ENCODE results near the gene SIRT3.

DNA sequence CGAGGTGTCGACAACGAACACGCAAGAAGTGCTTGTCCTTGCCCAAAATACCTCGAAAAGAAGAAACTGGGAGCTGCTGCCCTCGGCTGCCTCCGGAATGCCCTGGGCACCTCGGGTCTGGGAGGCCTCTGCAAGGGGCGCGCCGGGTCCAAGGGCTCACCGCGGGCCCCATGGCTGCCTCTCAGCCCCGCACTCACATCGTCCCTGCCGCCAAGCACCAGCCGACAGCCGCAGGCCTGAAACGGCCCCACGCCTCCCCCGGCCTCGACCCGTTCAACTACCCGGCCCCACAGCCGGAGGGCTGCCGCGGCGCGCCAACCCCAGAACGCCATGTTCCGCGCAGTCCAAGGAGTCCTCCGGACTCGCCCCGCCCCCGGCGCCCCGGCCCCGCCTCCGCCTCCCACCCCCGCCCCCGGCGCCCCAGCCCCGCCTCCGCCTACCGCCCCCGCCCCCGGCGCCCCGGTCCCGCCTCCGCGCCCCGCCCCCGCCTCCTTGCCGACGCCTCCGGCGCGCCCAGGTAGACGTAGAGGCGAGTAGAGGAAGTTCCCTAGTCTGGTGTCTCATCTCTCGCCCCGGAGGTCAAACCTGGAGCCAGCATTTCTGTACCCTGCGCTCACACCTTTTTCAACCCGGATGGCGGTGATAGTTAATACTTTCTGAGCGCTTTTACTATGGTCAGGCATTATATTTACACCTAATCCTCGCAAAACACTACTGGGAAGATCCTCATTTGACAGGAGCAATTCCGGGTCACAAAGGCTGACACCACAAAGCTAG, at the start of gene SIRT3:
- TF ChIP-seq, protein P1, sequence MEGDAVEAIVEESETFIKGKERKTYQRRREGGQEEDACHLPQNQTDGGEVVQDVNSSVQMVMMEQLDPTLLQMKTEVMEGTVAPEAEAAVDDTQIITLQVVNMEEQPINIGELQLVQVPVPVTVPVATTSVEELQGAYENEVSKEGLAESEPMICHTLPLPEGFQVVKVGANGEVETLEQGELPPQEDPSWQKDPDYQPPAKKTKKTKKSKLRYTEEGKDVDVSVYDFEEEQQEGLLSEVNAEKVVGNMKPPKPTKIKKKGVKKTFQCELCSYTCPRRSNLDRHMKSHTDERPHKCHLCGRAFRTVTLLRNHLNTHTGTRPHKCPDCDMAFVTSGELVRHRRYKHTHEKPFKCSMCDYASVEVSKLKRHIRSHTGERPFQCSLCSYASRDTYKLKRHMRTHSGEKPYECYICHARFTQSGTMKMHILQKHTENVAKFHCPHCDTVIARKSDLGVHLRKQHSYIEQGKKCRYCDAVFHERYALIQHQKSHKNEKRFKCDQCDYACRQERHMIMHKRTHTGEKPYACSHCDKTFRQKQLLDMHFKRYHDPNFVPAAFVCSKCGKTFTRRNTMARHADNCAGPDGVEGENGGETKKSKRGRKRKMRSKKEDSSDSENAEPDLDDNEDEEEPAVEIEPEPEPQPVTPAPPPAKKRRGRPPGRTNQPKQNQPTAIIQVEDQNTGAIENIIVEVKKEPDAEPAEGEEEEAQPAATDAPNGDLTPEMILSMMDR (IDR thresholded peaks at IDR 0.05) = peak in 5 of 7 experiments; percentile 22 to 64 (median 49)
- peak; percentile 48 to 86 (median 82) for TF ChIP-seq POLR2A (IDR thresholded peaks at IDR 0.05)

Measured in body of pancreas (tissue), 4 donors.